ENCODE results near the gene MTMR3.
A peak's percentile ranks its signal among the peaks of the same experiment; 100 is the strongest.

The MTMR3 gene

GRCh38 chr22:29903371-29903770 is 20.4 kb downstream of the MTMR3 start:
- TF ChIP-seq POLR2AphosphoS5 (IDR thresholded peaks at IDR 0.05; ENCODE audit: low read depth, low read length) (no peak), SIN3A (IDR thresholded peaks at IDR 0.05; ENCODE audit: borderline replicate concordance, insufficient read depth, low read length) (no peak)

GRCh38 chr22:29904020-29904419 is 21.0 kb downstream of the MTMR3 start:
- TF ChIP-seq POLR2AphosphoS5 (IDR thresholded peaks at IDR 0.05; ENCODE audit: low read depth, low read length) (no peak), FOXP2 (optimal IDR thresholded peaks at IDR 0.05; ENCODE audit: borderline replicate concordance, extremely low read depth, extremely low read length, insufficient read depth) (no peak), SIN3A (IDR thresholded peaks at IDR 0.05; ENCODE audit: borderline replicate concordance, insufficient read depth, low read length) (no peak), TAF1 (IDR thresholded peaks at IDR 0.05; ENCODE audit: borderline replicate concordance, insufficient read depth, low read length) (no peak), REST (IDR thresholded peaks at IDR 0.05; ENCODE audit: insufficient read depth in 1 of 2, low read depth in 2 of 2, low read length in 2 of 2) (no peak)

- TF ChIP-seq SIN3A (IDR thresholded peaks at IDR 0.05; ENCODE audit: borderline replicate concordance, insufficient read depth, low read length) = 0 out of 2 replicates have a peak, but pooled peaks have one; percentile 37
- no peak for TF ChIP-seq TAF1 (IDR thresholded peaks at IDR 0.05; ENCODE audit: borderline replicate concordance, insufficient read depth, low read length)
- TF ChIP-seq REST (IDR thresholded peaks at IDR 0.05; ENCODE audit: insufficient read depth in 1 of 2, low read depth in 2 of 2, low read length in 2 of 2) = no peak
- no peak for TF ChIP-seq FOXP2 (optimal IDR thresholded peaks at IDR 0.05; ENCODE audit: borderline replicate concordance, extremely low read depth, extremely low read length, insufficient read depth)
- TF ChIP-seq POLR2AphosphoS5 (IDR thresholded peaks at IDR 0.05; ENCODE audit: low read depth, low read length) = no peak
Measured at GRCh38 chr22:29907753-29908515, 25.0 kb downstream of the MTMR3 start.

- TF ChIP-seq POLR2AphosphoS5 (IDR thresholded peaks at IDR 0.05; ENCODE audit: low read depth, low read length) (no peak), FOXP2 (optimal IDR thresholded peaks at IDR 0.05; ENCODE audit: borderline replicate concordance, extremely low read depth, extremely low read length, insufficient read depth) (no peak), TAF1 (IDR thresholded peaks at IDR 0.05; ENCODE audit: borderline replicate concordance, insufficient read depth, low read length) (no peak), SIN3A (IDR thresholded peaks at IDR 0.05; ENCODE audit: borderline replicate concordance, insufficient read depth, low read length) (no peak), REST (IDR thresholded peaks at IDR 0.05; ENCODE audit: insufficient read depth in 1 of 2, low read depth in 2 of 2, low read length in 2 of 2) (no peak)
Measured at GRCh38 chr22:29912141-29912540, 29.2 kb downstream of the MTMR3 start.

GRCh38 chr22:29912605-29913398 is 29.8 kb downstream of the MTMR3 start:
- no peak for TF ChIP-seq FOXP2 (optimal IDR thresholded peaks at IDR 0.05; ENCODE audit: borderline replicate concordance, extremely low read depth, extremely low read length, insufficient read depth)
- no peak for TF ChIP-seq TAF1 (IDR thresholded peaks at IDR 0.05; ENCODE audit: borderline replicate concordance, insufficient read depth, low read length)

GRCh38 chr22:29914165-29914564 is 31.2 kb downstream of the MTMR3 start:
- no peak for TF ChIP-seq SIN3A (IDR thresholded peaks at IDR 0.05; ENCODE audit: borderline replicate concordance, insufficient read depth, low read length)
- TF ChIP-seq TAF1 (IDR thresholded peaks at IDR 0.05; ENCODE audit: borderline replicate concordance, insufficient read depth, low read length) = no peak
- TF ChIP-seq FOXP2 (optimal IDR thresholded peaks at IDR 0.05; ENCODE audit: borderline replicate concordance, extremely low read depth, extremely low read length, insufficient read depth) = no peak
- no peak for TF ChIP-seq POLR2AphosphoS5 (IDR thresholded peaks at IDR 0.05; ENCODE audit: low read depth, low read length)
- TF ChIP-seq REST (IDR thresholded peaks at IDR 0.05; ENCODE audit: insufficient read depth in 1 of 2, low read depth in 2 of 2, low read length in 2 of 2) = no peak

Data from PFSK-1 (cell line).